LNCAP (cell line): ENCODE data around the gene BRD1.

Experiments used
- CTCF ChIP-seq: fragments of 450-650 bp; IDR thresholded peaks from 2 replicates; pipeline ENCODE4 v1.5.1; 2017; ENCODE audit warnings: mild to moderate bottlenecking

The BRD1 gene

GRCh38 chr22:49724030-49724892 lies 103.4 kb downstream of the BRD1 start:
- no peak for TF ChIP-seq CTCF

- TF ChIP-seq CTCF = no peak
Measured at GRCh38 chr22:49723478-49724029, 104.1 kb downstream of the BRD1 start.
